GM18505 (cell line): ENCODE data around the gene GAB2.

Source experiments
- ATAC-seq: cut with Tn5 transposase; IDR thresholded peaks from one replicate; pipeline ENCODE4 v1.9.1; 2021; ENCODE audit not compliant: unreplicated experiment
- POLR2A ChIP-seq: IDR thresholded peaks from 4 replicates; pipeline ENCODE4 v1.6.1; 2011; ENCODE audit warnings: borderline replicate concordance; ENCODE audit not compliant: insufficient read depth, insufficient read length; ENCODE audit errors: extremely low read depth

The GAB2 gene

DNA sequence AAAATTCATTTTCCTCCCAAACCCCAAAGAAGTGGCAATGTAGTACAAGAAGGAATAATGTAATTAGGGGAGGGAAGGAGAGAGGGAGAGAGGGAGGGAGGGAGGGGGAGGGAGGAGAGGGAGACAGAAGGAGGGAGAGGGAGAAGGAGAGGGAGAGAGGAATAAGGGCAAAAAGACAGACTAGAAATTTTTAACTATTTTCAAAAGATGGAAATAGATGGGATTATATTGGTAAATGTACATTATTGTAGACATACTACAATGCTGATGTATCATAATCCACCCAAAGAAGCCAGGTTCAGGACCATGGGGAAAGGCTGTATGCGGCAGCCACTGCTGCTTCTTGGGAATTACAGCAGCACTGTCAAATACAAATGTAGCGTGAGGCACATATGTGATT, 74.3 kb downstream of the GAB2 start:
- no peak for TF ChIP-seq POLR2A
- ATAC-seq: no peak

DNA sequence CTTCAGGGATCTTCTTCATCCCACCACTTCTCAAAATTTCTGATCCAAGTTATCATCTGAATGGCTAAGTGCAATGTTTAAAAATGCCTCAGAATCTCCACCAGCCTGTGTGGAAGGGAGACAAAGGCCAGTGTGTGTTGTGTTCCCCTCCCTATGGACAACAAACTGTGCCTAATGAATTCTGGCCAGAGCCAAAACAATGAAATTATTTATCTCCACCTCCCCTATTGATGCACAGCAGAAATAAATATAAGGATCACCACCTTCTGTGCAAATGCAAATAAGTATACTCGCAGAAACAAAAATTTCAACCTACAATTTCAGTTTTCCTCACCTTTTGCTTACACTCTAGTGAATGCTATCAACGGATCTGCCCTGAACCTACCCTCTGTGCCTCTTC, 75.8 kb downstream of the GAB2 start:
- no peak for TF ChIP-seq POLR2A
- ATAC-seq: no peak

DNA sequence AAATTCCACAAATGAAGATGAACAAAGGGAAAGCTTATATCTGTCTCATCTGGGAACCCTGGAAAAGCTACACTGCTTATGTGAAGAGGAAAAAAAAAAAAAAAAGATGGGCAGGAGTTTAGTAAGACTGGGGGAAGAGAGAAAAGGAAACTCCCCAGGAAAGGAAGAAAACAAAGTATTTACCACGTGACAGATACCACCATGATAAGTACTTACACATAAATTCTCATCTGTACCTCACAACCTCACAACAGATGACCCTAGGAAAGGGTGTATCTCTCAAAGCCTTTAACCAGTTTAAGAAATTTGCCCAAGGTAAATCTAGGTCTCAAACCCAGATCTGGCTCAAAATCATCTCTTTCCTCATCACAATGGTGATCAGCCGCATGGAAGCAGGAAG, 77.1 kb downstream of the GAB2 start:
- ATAC-seq: no peak
- TF ChIP-seq POLR2A: no peak

DNA sequence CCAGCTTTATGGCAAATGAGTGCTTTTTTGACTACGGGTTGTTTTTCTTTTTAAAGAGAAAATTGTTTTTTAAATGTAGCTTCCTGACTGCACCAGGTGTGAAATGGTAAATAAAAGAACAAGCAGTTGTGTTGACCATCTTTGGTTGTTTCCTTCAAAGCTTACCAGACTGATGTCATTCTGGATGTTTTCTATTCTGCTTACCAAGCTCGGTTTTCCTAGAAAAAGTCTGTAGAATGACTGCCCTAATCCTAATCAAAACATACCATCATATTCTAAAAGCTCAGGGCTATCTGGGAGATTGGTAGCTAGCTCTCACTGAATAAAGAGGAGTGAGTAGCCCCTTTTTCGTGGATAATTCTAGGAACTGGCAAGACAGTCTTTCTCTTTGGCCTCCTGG, 77.7 kb downstream of the GAB2 start:
- TF ChIP-seq POLR2A: no peak
- ATAC-seq: no peak

DNA sequence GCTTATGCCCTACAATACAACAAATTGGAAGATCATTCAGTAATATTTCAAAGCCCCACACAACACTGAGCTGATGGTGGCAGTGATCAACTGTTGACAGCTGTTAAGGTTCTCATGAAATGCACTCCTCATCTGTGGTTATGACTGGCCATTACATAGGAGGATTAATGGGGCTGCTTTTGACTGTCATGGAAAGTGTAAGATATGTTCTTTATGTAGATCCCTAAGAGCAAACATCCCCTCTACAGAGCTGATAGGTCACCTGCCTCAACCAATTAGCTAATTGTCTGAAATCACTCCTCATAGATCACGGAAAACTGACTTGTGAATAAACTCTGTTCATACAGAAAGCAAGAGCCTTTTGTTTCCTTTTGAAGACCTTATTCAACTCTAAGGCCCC, 78.1 kb downstream of the GAB2 start:
- TF ChIP-seq POLR2A: no peak
- no peak for ATAC-seq

DNA sequence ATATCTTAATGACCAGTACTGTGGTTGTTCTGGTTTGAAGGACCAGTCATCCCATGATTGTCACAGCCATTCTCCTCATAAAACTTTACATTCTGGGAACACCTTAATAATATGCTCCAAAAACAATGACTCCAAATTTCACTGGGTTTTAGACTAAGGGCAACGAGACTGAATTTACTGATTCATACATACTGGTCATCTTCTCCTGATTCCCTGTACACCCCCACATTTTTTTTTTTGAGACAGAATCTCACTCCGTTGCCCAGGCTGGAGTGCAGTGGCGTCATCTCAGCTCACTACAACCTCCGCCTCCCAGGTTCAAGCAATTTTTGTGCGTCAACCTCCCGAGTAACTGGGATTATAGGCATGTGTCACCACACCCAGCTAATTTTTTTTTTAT, 78.9 kb downstream of the GAB2 start:
- TF ChIP-seq POLR2A: no peak
- ATAC-seq: no peak

DNA sequence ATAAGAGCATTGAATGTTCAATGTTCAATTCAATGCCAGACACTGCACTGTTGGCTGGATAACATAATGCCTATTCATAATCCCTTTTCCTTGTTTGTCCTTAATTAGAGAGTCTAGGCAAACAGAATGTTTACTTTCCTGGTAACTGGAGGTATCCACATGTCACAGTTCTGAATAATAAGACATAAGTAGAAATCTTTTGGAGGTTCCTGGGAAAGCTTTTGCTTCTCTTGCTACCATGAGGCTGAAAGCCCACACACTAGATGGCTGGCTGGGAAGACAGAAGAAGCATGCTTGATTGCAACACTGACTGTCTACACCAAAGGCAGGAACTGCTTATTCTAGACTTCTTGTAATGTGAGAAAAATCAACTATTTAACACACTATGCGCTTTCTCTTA, 79.5 kb downstream of the GAB2 start:
- ATAC-seq: no peak

DNA sequence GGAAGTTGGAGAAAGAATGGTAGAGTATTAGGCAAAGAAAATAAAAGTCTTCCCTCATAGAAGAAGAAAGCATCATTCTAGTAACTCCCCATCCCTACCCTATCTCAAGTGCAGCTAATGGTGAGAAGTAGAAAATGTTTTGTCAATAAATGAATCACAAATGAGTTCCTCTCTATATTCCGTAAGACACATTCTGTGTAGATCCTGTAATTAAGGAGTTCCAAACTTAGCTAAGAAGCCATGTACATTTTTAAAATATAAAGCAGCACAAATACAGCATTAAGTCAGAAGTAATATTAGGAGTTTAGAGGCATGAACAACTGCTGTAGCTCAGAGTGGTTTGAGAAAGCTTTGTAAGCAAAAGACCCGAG, 80.1 kb downstream of the GAB2 start:
- ATAC-seq: no peak
- no peak for TF ChIP-seq POLR2A

More for the DNA sequence above, 79.5 kb downstream of the GAB2 start:
- TF ChIP-seq POLR2A: no peak

DNA sequence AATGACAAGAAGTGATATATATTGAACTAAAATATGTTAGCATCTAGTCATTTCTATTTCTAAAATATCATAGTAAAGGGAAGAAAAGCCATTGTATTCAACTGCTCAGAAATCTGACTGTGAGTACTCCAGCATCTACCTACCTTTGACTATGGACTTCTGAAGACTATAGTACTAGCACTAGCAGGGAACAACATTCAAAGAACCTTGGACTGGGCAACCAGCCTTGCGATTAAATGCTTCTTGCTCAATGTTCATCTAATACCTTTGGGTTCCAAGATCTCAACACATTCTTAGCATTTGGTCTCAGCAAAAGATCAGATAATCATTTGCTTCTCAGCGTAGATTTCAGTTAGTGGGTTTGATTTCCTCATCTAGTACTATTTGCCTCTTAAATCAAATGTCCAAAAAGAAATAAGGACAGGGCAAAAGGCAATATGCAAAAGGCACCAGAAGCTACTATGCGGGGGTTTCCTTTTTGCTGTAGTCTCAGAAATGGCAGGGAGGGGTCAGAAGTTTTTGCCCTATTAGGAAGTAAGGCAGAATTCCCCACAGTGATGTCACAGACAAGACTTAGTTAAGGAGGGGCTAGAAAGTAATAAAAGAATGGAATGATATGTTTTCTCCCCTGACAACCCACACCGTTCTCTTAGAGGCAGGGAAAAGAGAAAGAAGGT, 80.6 kb downstream of the GAB2 start:
- no peak for TF ChIP-seq POLR2A
- ATAC-seq: no peak

DNA sequence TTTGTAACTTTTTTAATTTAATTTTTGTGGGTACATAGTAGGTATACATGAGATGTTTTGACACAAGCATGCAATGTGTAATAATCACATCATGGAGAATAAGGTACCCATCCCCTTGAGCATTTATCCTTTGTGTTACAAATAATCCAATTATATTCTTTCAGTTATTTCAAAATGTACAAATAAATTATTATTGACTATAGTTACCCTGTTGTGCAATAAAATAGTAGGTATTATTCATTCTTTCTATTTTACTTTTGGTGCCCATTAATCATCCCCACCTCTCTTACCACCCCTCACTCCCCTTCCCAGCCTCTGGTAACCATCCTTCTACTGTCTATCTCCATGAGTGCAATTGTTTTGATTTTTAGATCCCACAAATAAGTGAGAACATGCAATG, 83.5 kb downstream of the GAB2 start:
- TF ChIP-seq POLR2A: no peak
- ATAC-seq: no peak

DNA sequence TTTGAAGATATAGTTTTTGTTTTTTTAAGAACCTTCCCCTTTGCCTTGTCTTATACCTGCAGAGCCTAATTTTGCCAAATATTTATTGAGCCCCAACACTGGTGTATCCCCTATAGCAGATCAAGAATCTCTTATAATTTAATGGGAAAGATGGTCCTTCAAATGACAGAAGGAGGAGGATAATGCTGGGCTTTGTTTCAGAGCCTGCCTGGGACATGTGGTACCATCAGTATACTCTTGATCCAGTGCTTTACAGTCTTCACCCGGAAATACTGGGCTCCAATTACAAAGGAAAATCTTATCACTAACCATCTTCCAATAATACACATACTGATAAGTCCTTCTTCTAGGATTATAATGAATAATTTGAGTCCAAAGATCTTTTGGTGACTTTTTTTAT, 84.7 kb downstream of the GAB2 start:
- ATAC-seq: no peak
- no peak for TF ChIP-seq POLR2A

DNA sequence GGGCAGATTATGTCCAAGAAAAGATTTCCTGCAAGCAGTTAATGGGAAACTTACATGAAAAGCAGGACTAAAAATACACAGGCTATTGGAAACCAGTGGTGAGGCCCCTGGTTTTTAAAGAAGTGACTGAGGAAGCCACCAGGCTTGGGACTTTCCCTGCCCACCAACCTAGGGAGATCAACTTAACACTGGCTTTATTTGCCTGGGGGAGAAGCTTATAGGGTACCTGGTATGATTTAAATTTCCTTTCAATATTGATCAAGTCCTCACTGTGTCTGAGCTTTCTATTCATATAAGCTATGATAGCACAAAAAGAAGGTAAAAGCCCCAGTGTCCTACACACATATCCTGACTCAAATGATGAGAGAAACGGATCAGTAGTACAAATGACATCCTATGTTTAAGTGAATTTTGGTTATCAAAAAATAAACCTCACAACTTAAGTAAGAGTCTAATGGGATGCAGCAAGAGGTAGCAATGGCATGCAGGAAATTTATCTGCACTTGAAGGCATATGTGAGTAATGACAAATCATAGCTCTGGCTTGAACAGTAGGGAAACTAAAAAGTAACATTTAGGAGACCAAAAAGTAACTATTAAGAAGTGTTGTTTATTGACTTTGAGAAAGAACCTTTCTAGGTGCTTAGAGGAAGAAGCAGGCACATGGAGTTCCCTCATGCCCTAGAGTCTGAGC, 85.3 kb downstream of the GAB2 start:
- no peak for ATAC-seq

DNA sequence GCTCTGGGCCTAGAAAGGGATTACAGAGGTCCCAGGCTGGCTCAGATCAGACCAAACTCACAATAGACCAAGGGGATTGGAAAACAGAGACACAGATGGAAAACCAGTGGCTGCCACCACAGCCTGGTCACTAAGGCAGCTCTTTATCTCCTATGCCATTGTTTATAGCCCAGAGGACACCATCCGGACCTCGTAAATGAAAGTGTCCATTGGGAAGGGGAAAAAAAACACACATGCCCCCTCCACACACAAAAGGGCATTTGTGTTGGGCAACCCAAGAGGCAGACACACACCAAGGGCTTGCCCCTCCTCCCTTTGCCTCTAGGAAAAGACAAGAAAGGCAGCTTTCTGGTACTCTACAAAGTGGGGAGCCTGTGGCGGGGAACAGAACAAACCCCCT, 85.9 kb downstream of the GAB2 start:
- no peak for ATAC-seq
- TF ChIP-seq POLR2A: no peak

More for the DNA sequence above, 85.3 kb downstream of the GAB2 start:
- no peak for TF ChIP-seq POLR2A

DNA sequence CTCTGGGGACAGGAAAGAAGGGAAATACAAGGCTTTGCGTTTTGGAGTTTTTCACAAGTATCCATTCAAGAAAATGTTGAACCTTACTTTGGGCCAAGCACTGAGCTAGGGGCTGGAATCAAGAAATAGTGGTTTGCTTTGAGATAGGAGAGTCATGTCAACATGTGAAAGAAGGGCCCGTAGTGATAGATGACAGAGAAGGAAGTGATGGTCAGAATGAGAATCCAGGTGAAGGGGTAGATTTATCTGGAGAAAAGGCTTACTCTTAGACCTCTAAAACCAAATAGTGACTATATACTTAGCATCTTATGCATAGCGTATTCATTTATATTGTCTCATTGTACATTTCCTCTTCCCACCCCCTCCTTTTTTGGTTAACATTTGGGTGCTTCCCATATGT, 87.3 kb downstream of the GAB2 start:
- ATAC-seq: no peak
- TF ChIP-seq POLR2A: no peak
